H1 (cell line): Measurements from ENCODE around the gene ATP5F1E. TPM values are rescaled to one million over a fixed set of nuclear protein-coding genes. Genes with fewer than 3 reads are reported as not detected.

ENCODE experiments used
- CREB1 ChIP-seq: IDR thresholded peaks from 2 replicates; pipeline ENCODE4 v1.6.1; 2012; ENCODE audit warnings: inconsistent platforms
- JUN ChIP-seq: IDR thresholded peaks from 2 replicates; pipeline ENCODE4 v1.6.1; 2011; ENCODE audit warnings: low read depth, mild to moderate bottlenecking, improper control_type of control experiment, low read length
- MAFK ChIP-seq: IDR thresholded peaks from 2 replicates; pipeline ENCODE4 v1.6.1; 2012; ENCODE audit warnings: low read depth, mild to moderate bottlenecking, improper control_type of control experiment, low read length
- PHF8 ChIP-seq: fragments of 200-600 bp; sonication (generic); conservative IDR thresholded peaks from 2 replicates; pipeline ENCODE4 v1.7.1; 2012; ENCODE audit warnings: low read depth, mild to moderate bottlenecking, inconsistent platforms, low read length, moderate library complexity
- SRF ChIP-seq: IDR thresholded peaks from 2 replicates; pipeline ENCODE4 v1.6.1; 2011; ENCODE audit warnings: mild to moderate bottlenecking, low read depth, low read length, moderate library complexity
- ZNF274 ChIP-seq: IDR thresholded peaks from 2 replicates; pipeline ENCODE4 v1.7.0; 2012; ENCODE audit warnings: low read length, borderline replicate concordance; ENCODE audit errors: extremely low read depth
- polyA plus RNA-seq, 7 experiments: library from polyadenylated mRNA; depleted of rRNA in 3 of 7; stranded (reverse) in 5 of 7; unstranded in 2 of 7; fragments of >200 nt in 5 of 7; fragments of 200-250 nt in 2 of 7; gene quantifications; 1 replicate in 5 of 7; 2 replicates in 1 of 7; 4 replicates in 1 of 7; pipeline versions ENCODE4 v1.2.1 to v1.2.3, GENCODE V29; 2011 to 2013; ENCODE audit warnings: missing spikeins in 2 of 7, mixed read lengths in 2 of 7
- total RNA-seq: library from RNA; stranded (reverse); fragmentation: NEBNext Ultra II Directional; extraction: Animal tissue kit (Norgen Biotek cat#: 25700); gene quantifications from 2 replicates; pipeline ENCODE4 v1.2.1, GENCODE V29; 2021
- TF ChIP-seq, protein P1 (sequence below): fragments of 300-600 bp; sonication (generic); IDR thresholded peaks from 2 replicates; pipeline ENCODE4 v1.7.1; 2012; ENCODE audit warnings: low read length, moderate library complexity, mild to moderate bottlenecking, inconsistent platforms; ENCODE audit not compliant: insufficient replicate concordance
- TF ChIP-seq, protein P2 (sequence below): IDR thresholded peaks from 2 replicates; pipeline ENCODE4 v1.6.1; 2012; ENCODE audit warnings: inconsistent platforms
- TF ChIP-seq, protein P3 (sequence below): IDR thresholded peaks from 2 replicates; pipeline ENCODE4 v1.6.1; 2012; ENCODE audit warnings: inconsistent platforms

ATP5F1E gene
- total and polyA plus RNA-seq, 2 of the 8 experiments (the other 6 are each of a cell fraction or from before 2014, with no cell fraction given), result 15.7 to 47.8 TPM

- TF ChIP-seq, protein P1, sequence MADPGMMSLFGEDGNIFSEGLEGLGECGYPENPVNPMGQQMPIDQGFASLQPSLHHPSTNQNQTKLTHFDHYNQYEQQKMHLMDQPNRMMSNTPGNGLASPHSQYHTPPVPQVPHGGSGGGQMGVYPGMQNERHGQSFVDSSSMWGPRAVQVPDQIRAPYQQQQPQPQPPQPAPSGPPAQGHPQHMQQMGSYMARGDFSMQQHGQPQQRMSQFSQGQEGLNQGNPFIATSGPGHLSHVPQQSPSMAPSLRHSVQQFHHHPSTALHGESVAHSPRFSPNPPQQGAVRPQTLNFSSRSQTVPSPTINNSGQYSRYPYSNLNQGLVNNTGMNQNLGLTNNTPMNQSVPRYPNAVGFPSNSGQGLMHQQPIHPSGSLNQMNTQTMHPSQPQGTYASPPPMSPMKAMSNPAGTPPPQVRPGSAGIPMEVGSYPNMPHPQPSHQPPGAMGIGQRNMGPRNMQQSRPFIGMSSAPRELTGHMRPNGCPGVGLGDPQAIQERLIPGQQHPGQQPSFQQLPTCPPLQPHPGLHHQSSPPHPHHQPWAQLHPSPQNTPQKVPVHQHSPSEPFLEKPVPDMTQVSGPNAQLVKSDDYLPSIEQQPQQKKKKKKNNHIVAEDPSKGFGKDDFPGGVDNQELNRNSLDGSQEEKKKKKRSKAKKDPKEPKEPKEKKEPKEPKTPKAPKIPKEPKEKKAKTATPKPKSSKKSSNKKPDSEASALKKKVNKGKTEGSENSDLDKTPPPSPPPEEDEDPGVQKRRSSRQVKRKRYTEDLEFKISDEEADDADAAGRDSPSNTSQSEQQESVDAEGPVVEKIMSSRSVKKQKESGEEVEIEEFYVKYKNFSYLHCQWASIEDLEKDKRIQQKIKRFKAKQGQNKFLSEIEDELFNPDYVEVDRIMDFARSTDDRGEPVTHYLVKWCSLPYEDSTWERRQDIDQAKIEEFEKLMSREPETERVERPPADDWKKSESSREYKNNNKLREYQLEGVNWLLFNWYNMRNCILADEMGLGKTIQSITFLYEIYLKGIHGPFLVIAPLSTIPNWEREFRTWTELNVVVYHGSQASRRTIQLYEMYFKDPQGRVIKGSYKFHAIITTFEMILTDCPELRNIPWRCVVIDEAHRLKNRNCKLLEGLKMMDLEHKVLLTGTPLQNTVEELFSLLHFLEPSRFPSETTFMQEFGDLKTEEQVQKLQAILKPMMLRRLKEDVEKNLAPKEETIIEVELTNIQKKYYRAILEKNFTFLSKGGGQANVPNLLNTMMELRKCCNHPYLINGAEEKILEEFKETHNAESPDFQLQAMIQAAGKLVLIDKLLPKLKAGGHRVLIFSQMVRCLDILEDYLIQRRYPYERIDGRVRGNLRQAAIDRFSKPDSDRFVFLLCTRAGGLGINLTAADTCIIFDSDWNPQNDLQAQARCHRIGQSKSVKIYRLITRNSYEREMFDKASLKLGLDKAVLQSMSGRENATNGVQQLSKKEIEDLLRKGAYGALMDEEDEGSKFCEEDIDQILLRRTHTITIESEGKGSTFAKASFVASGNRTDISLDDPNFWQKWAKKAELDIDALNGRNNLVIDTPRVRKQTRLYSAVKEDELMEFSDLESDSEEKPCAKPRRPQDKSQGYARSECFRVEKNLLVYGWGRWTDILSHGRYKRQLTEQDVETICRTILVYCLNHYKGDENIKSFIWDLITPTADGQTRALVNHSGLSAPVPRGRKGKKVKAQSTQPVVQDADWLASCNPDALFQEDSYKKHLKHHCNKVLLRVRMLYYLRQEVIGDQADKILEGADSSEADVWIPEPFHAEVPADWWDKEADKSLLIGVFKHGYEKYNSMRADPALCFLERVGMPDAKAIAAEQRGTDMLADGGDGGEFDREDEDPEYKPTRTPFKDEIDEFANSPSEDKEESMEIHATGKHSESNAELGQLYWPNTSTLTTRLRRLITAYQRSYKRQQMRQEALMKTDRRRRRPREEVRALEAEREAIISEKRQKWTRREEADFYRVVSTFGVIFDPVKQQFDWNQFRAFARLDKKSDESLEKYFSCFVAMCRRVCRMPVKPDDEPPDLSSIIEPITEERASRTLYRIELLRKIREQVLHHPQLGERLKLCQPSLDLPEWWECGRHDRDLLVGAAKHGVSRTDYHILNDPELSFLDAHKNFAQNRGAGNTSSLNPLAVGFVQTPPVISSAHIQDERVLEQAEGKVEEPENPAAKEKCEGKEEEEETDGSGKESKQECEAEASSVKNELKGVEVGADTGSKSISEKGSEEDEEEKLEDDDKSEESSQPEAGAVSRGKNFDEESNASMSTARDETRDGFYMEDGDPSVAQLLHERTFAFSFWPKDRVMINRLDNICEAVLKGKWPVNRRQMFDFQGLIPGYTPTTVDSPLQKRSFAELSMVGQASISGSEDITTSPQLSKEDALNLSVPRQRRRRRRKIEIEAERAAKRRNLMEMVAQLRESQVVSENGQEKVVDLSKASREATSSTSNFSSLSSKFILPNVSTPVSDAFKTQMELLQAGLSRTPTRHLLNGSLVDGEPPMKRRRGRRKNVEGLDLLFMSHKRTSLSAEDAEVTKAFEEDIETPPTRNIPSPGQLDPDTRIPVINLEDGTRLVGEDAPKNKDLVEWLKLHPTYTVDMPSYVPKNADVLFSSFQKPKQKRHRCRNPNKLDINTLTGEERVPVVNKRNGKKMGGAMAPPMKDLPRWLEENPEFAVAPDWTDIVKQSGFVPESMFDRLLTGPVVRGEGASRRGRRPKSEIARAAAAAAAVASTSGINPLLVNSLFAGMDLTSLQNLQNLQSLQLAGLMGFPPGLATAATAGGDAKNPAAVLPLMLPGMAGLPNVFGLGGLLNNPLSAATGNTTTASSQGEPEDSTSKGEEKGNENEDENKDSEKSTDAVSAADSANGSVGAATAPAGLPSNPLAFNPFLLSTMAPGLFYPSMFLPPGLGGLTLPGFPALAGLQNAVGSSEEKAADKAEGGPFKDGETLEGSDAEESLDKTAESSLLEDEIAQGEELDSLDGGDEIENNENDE, result no peak
- TF ChIP-seq, protein P2, sequence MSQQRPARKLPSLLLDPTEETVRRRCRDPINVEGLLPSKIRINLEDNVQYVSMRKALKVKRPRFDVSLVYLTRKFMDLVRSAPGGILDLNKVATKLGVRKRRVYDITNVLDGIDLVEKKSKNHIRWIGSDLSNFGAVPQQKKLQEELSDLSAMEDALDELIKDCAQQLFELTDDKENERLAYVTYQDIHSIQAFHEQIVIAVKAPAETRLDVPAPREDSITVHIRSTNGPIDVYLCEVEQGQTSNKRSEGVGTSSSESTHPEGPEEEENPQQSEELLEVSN, result no peak
- no peak for TF ChIP-seq ZNF274
- no peak for TF ChIP-seq SRF
- TF ChIP-seq, protein P3, sequence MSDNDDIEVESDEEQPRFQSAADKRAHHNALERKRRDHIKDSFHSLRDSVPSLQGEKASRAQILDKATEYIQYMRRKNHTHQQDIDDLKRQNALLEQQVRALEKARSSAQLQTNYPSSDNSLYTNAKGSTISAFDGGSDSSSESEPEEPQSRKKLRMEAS, result no peak
- TF ChIP-seq CREB1, result no peak
- TF ChIP-seq JUN, result no peak
- no peak for TF ChIP-seq MAFK
- TF ChIP-seq PHF8, result no peak
- TF ChIP-seq, all 59 proteins: peak for 0
Measured at GRCh38 chr20:59015812-59016711, 16.1 kb downstream of the ATP5F1E start (continued).
